Activated naive CD4-positive, alpha-beta T cell treated with anti-CD3 and anti-CD28 coated beads, Interleukin-2, amount 50 U/mL, for 72 hours (primary cell): ENCODE measurements around the gene RPS16. TPM values are rescaled to one million over a fixed set of nuclear protein-coding genes. Genes with fewer than 3 reads are reported as not detected.

Source experiments
- ATAC-seq, 2 donors: fragments of 150-1000 bp; cut with Tn5 transposase; 2 replicates each; pipeline ENCODE4 v1.10.0; 2021; ENCODE audit warnings: mild to moderate bottlenecking in 2 of 2, moderate library complexity in 2 of 2
- DNase-seq, 2 donors: peaks; one replicate each; pipeline ENCODE4 v3.0.0; 2021 to 2022; ENCODE audit warnings: low spot score in 2 of 2
- H3K27ac Mint-ChIP-seq, 2 donors: one replicate each; pipeline ENCODE4 v1.8.0; 2022; ENCODE audit warnings: mild to moderate bottlenecking in 2 of 2, mixed read lengths in 2 of 2
- H3K36me3 Mint-ChIP-seq, 2 donors: one replicate each; pipeline ENCODE4 v1.8.0; 2022; ENCODE audit warnings: mixed read lengths in 2 of 2
- H3K9me3 Mint-ChIP-seq, 2 donors: one replicate each; pipeline ENCODE4 v1.8.0; 2022; ENCODE audit warnings: mixed read lengths in 2 of 2
- total RNA-seq, 2 donors: library from RNA; stranded (reverse); gene quantifications; one replicate each; pipeline ENCODE4 v1.2.3, GENCODE V29; 2022

RPS16 gene
- total RNA-seq, 2 donors from 2014 or later = 3,128 to 3,624 TPM

DNA sequence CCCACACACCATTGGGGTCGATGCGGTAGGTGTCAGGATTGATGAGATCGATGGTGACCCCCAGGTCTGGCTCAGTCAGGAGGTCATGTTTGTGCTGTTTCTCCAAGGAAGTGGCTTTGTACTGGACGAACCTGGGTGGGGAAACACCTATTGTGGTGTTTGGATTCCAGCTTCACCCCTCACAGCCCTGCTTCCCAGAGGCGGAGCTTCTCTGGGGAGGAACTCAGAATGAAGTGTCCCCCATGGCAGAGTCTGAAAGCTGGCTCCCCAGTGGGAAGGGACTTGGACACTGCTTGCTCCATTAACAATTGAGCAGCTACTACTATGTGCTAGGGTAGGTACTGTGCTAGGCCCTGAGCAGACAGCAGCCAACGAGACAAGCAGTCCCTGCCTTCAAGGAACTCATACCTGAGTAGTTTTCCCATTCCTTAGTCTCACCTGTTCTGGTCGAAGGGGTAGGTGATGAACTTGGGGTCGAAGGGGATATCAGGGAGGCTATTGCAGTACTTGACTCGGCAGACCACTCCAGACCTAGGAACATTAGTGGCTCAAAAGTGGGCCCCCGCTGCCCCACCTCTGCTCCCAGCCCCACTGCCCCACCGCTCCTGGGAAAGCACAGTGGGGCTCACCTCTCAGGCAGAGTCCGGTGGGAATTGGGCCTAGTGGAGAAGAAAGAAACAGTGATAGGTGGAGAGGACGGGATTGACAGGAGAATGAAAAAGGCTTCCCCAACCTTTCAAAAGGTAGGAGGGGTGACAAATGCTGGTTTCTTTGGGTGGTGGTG lies 45.9 kb downstream of the RPS16 start:
- Mint-ChIP-seq H3K36me3 (peaks cover 14 to 21% of the 10 kb centered on the region in 2 donors), H3K27ac (peak overlapping the region; percentile 99), H3K9me3 (no peaks in the 10 kb centered on the region)
- ATAC-seq (no peak), DNase-seq (no peak)

DNA sequence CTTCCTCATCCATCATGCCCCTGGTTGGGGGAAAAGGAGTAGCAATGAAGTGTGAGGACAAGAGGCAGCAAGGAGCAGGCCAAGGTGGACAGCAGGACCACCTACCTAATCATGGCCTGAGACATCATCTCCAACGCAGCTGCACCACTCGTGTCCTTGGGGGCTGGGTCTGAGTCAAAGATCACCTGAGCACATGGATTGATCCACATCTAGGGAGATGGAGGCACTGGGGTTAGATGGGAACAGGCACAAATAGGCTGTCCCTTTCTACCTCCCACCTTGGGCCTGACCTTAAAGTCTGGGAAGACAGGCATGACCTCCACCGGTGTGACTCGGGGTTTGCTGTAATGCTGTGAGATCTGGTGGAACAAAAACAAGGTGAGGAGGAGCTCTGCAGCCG lies 47.1 kb downstream of the RPS16 start:
- peaks cover 10 to 21% of the 10 kb centered on the region in 2 donors for H3K36me3 Mint-ChIP-seq

DNA sequence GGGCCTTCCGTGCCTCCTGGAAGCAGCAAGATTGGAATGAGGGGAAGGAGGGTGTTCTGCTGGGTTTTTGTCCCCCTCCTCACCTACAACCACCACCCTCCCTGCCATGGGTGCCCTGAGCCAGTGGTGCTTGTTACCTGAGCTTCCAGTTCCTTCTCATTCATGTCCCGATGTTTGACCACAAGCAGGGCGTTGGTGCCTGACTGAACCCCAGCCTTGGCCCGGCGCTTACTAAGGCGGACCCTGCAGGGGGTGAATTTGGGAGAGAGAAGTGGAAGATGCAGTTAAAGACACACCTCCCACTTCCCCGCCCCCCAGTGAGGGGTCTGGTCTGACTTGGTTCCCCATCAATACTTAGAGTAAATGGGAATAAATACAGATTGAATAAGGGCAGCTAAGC lies 49.2 kb downstream of the RPS16 start:
- ATAC-seq (no peak), DNase-seq (no peak)
- no peaks in the 10 kb centered on the region for H3K9me3 Mint-ChIP-seq
- H3K36me3 Mint-ChIP-seq = peaks cover 4 to 17% of the 10 kb centered on the region in 2 donors
- H3K27ac Mint-ChIP-seq = peak overlapping the region; percentile 66 to 85

More for the DNA sequence above, 47.1 kb downstream of the RPS16 start:
- Mint-ChIP-seq H3K9me3 (no peaks in the 10 kb centered on the region), H3K27ac (peak overlapping the region; percentile 41 to 99)
- DNase-seq (no peak), ATAC-seq (no peak)

DNA sequence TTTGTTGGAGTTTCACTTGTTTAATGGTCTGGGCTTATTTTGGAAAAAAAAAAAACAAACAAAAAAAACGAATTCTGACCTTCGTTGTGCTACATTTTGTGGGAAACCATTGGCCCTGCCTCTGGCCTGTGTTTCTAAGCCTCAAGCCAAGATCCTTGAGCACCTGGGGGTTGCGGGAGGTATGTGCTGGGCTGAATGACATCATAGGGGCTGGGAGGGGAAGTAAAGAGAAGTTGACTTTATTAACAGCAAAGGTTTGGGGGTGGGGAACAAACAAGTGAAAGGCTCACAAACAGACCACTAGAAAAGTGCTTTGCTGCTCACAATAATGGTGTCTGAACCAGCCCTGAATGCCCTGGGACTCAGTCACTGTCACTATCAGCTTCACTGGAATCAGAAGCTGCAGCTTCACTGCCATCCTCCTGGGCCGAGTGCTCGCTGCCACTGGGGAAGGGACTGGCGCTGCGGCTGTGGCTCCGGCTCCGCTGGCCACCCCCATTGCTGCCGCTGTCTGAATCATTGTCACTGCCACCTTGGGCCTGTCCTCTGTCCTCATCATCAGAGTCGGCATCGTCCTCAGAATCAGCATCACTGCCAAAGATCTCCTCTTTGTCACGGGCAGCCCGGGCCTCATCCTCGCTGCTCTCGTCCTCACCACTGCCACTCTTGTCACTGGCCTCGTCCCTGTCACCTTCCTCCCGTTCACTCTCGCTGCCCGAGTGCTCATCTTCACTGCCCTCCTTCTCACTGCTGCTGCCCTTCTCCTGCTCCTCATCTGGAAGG lies 49.9 kb downstream of the RPS16 start:
- H3K9me3 Mint-ChIP-seq = no peaks in the 10 kb centered on the region
- peak overlapping the region; percentile 66 to 92 for H3K27ac Mint-ChIP-seq
- DNase-seq (no peak), ATAC-seq (no peak)
- H3K36me3 Mint-ChIP-seq = peaks cover 0 to 13% of the 10 kb centered on the region in 2 donors

DNA sequence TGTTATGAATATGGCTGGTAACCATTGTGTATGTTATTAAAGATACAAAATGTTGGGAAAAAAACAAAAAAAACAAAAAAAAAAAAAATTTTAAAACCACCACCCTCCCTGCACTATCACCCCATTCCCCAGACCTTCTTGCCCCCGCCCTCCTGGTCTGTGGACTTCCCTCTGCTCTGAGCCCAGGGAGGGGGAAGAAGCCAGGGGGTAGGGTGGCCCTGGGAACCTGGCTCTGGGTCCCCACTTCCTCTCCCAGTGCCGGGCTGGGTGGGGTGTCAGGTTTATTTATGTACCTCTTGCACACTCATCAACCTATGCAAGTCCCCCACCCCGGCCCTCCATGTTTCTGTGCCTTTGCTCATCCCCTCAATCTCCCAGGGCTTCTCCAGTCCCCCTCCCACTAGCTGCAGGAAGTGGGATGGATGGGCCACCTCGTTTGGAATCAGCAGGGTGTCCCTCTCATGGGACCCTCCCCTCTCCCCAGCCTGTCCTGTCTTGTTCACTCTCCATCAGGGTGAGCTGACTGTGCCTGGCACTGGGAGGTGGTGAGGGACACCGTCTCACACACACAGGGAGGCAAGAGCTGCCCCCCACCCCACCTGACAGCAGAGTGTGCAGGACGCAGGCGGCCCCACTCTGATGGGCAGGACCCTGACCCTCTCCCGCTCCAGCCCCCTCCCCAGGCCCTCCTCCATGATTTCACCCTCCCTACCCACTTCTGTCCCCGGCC lies 50.7 kb downstream of the RPS16 start:
- H3K36me3 Mint-ChIP-seq = peaks cover 0 to 8% of the 10 kb centered on the region in 2 donors
- DNase-seq = no peak

More for the DNA sequence above, 50.7 kb downstream of the RPS16 start:
- Mint-ChIP-seq H3K27ac (peak overlapping the region; percentile 66 to 92), H3K9me3 (no peaks in the 10 kb centered on the region)
- ATAC-seq = peak in 1 of 2 donors; percentile 11

Other genes starting within 250 kb of the RPS16 start
- gene NCCRP1, start 239.0 kb downstream of the RPS16 start, total RNA-seq = not detected
- gene SYCN, start 231.7 kb downstream of the RPS16 start, total RNA-seq = not detected
- under 1 TPM in 1 of 2 donors, not detected in 1; 0.60 TPM for gene IFNL3, start 190.9 kb downstream of the RPS16 start, total RNA-seq
- not detected for gene IFNL4, start 187.1 kb downstream of the RPS16 start, total RNA-seq
- gene IFNL2, start 167.6 kb downstream of the RPS16 start, total RNA-seq = under 1 TPM in 1 of 2 donors, not detected in 1; 0.35 TPM
- 1 to 10 TPM in 1 of 2 donors, not detected in 1; 1.8 TPM for gene IFNL1, start 139.5 kb downstream of the RPS16 start, total RNA-seq
- gene LRFN1, start 115.1 kb downstream of the RPS16 start, total RNA-seq = 10 to 100 TPM in 1 of 2 donors, 1 to 10 TPM in 1; 5.3 to 11.2 TPM
- gene GMFG, start 99.9 kb downstream of the RPS16 start, total RNA-seq = 100 to 1,000 TPM; 315 to 372 TPM
- 10 to 100 TPM; 42.1 to 56.1 TPM for gene SAMD4B, start 93.5 kb downstream of the RPS16 start, total RNA-seq
- 10 to 100 TPM; 42.2 to 58.2 TPM for gene PAF1, start 44.8 kb downstream of the RPS16 start, total RNA-seq
- gene MED29, start 44.6 kb downstream of the RPS16 start, total RNA-seq = 10 to 100 TPM; 22.2 to 23.6 TPM
- gene ZFP36, start 29.1 kb downstream of the RPS16 start, total RNA-seq = 100 to 1,000 TPM in 1 of 2 donors, 10 to 100 TPM in 1; 59.7 to 183 TPM
- 10 to 100 TPM; 52.4 to 55.6 TPM for gene PLEKHG2, start 23.3 kb downstream of the RPS16 start, total RNA-seq
- 100 to 1,000 TPM; 197 to 211 TPM for gene SUPT5H, start 9.6 kb upstream of the RPS16 start, total RNA-seq
- gene TIMM50, start 44.9 kb upstream of the RPS16 start, total RNA-seq = 10 to 100 TPM; 71.2 to 84.8 TPM
- gene DLL3, start 63.0 kb upstream of the RPS16 start, total RNA-seq = under 1 TPM; 0.46 to 0.97 TPM
- gene SELENOV, start 79.2 kb upstream of the RPS16 start, total RNA-seq = not detected
- gene EID2B, start 96.9 kb upstream of the RPS16 start, total RNA-seq = 1 to 10 TPM; 3.0 to 4.6 TPM
- gene EID2, start 104.2 kb upstream of the RPS16 start, total RNA-seq = 10 to 100 TPM; 11.4 to 12.7 TPM
- gene LGALS13, start 166.6 kb upstream of the RPS16 start, total RNA-seq = not detected
- gene LGALS16, start 220.0 kb upstream of the RPS16 start, total RNA-seq = not detected